ENCODE results near the gene CEPT1.
"Not testable (repeated sequence)": the region's sequence is repeated elsewhere in the genome, so short reads cannot be mapped to it uniquely, and the experiment has no call there.

The CEPT1 gene

GRCh38 chr1:111139956-111140679 lies at the start of gene CEPT1, which contains the start of gene DRAM2:
Gene CEPT1, plus strand, starts transcription at chr1:111140223. Its CDS starts 7,492 bp downstream, at chr1:111147715.
Gene DRAM2, minus strand, starts transcription at chr1:111140093. Its CDS starts 8,539 bp downstream, at chr1:111131554.
- peak; percentile 84 for DNase-seq

- not testable (repeated sequence) for DNase-seq
These were observed 44.6 kb upstream of the CEPT1 start for GRCh38 chr1:111095421-111095820.

GRCh38 chr1:111097356-111098099 lies 42.5 kb upstream of the CEPT1 start:
- no peak for DNase-seq

GRCh38 chr1:111099289-111099688 lies 40.7 kb upstream of the CEPT1 start:
- DNase-seq: no peak

- DNase-seq: no peak
These were observed 38.0 kb upstream of the CEPT1 start for GRCh38 chr1:111101854-111102642.

- DNase-seq: no peak
These were observed 35.0 kb upstream of the CEPT1 start for GRCh38 chr1:111104981-111105380.

- DNase-seq: no peak
These were observed 29.7 kb upstream of the CEPT1 start for GRCh38 chr1:111110197-111110899.

GRCh38 chr1:111116496-111116895 lies 23.5 kb upstream of the CEPT1 start:
- DNase-seq: no peak

- DNase-seq: no peak
These were observed 13.7 kb upstream of the CEPT1 start for GRCh38 chr1:111126354-111126753.

GRCh38 chr1:111127923-111128643 lies 11.9 kb upstream of the CEPT1 start:
- no peak for DNase-seq

GRCh38 chr1:111129376-111129775 lies 10.6 kb upstream of the CEPT1 start:
- DNase-seq: no peak

- DNase-seq: no peak
These were observed 8.3 kb upstream of the CEPT1 start for GRCh38 chr1:111131693-111132092.

GRCh38 chr1:111133866-111134265 lies 6.2 kb upstream of the CEPT1 start:
- DNase-seq: no peak

GRCh38 chr1:111139324-111139955 lies 583 bp upstream of the CEPT1 start:
- DNase-seq: peak; percentile 76

GRCh38 chr1:111140680-111140967 lies 601 bp downstream of the CEPT1 start:
- no peak for DNase-seq

GRCh38 chr1:111141245-111142220 lies 1.5 kb downstream of the CEPT1 start:
- no peak for DNase-seq

GRCh38 chr1:111142356-111142975 lies 2.4 kb downstream of the CEPT1 start:
- no peak for DNase-seq

GRCh38 chr1:111145542-111145941 lies 5.5 kb downstream of the CEPT1 start:
- DNase-seq: no peak

- no peak for DNase-seq
These were observed 6.1 kb downstream of the CEPT1 start for GRCh38 chr1:111145963-111146768.

Measured in DMS79 treated with DMSO at 0.1 percent for 48 hours (cell line).